Hepatocyte (in vitro differentiated cells): ENCODE results near the gene GFOD1. TPM values are rescaled to one million over a fixed set of nuclear protein-coding genes. Genes with fewer than 3 reads are reported as not detected.

Experiments used
- DNase-seq: peaks from one replicate; pipeline ENCODE4 v3.0.0-alpha.2; 2016; ENCODE audit warnings: low spot score
- H2AFZ ChIP-seq: fragments of 200-600 bp; sonication (generic); 2 replicates; pipeline ENCODE4 v1.6.0; 2016; ENCODE audit warnings: antibody characterized with exemption, mild to moderate bottlenecking
- H3K27ac ChIP-seq: fragments of 200-600 bp; sonication (generic); 2 replicates; pipeline ENCODE4 v1.5.1; 2016; ENCODE audit warnings: mild to moderate bottlenecking
- H3K27me3 ChIP-seq: fragments of 200-600 bp; sonication (generic); 2 replicates; pipeline ENCODE4 v1.6.1; 2016
- H3K36me3 ChIP-seq: fragments of 200-600 bp; sonication (generic); replicated peaks from 2 replicates; pipeline ENCODE4 v1.5.1; 2016; ENCODE audit warnings: low read depth; ENCODE audit not compliant: insufficient read depth
- H3K4me1 ChIP-seq: fragments of 200-600 bp; sonication (generic); 2 replicates; pipeline ENCODE4 v1.5.1; 2016; ENCODE audit warnings: mild to moderate bottlenecking, moderate library complexity; ENCODE audit not compliant: insufficient read depth
- H3K4me2 ChIP-seq: fragments of 200-600 bp; sonication (generic); 2 replicates; pipeline ENCODE4 v1.6.0; 2016
- H3K4me3 ChIP-seq: fragments of 200-600 bp; sonication (generic); 2 replicates; pipeline ENCODE4 v1.5.1; 2016; ENCODE audit warnings: mild to moderate bottlenecking
- H3K79me2 ChIP-seq: fragments of 200-600 bp; sonication (generic); 2 replicates; pipeline ENCODE4 v1.6.0; 2017; ENCODE audit warnings: mild to moderate bottlenecking
- H3K9me2 ChIP-seq: fragments of 200-600 bp; sonication (generic); replicated peaks from 2 replicates; pipeline ENCODE4 v1.6.0; 2017; ENCODE audit warnings: mild to moderate bottlenecking; ENCODE audit not compliant: insufficient read depth
- H3K9me3 ChIP-seq: fragments of 200-600 bp; sonication (generic); 2 replicates; pipeline ENCODE4 v1.5.1; 2016; ENCODE audit warnings: low read depth, mild to moderate bottlenecking
- H4K20me1 ChIP-seq: fragments of 200-600 bp; sonication (generic); 2 replicates; pipeline ENCODE4 v1.6.0; 2016; ENCODE audit warnings: mild to moderate bottlenecking; ENCODE audit not compliant: insufficient read depth, poor library complexity, severe bottlenecking
- EZH2 ChIP-seq: fragments of 200-600 bp; sonication (generic); IDR thresholded peaks from 2 replicates; pipeline ENCODE4 v1.6.1; 2016; ENCODE audit warnings: antibody characterized with exemption, mild to moderate bottlenecking, borderline replicate concordance
- EZH2phosphoT487 ChIP-seq: fragments of 200-600 bp; sonication (generic); IDR thresholded peaks from one replicate; pipeline ENCODE4 v1.6.1; 2018; ENCODE audit warnings: antibody characterized with exemption, mild to moderate bottlenecking, low read depth, moderate library complexity; ENCODE audit not compliant: unreplicated experiment, severe bottlenecking
- WGBS: methylation state at CpG from one replicate; pipeline ENCODE4 v1.1.6; 2016; ENCODE audit warnings: low lambda C conversion rate; ENCODE audit errors: missing lambda C conversion rate; 5-methylcytosine and 5-hydroxymethylcytosine counted together
- polyA plus RNA-seq: library from polyadenylated mRNA; unstranded; fragments of >200 nt; fragmentation: Nextera tagmentation; extraction: Ambion mirVana; gene quantifications from 2 replicates; pipeline ENCODE4 v1.2.1, GENCODE V29; 2016
- total RNA-seq: library from RNA; depleted of rRNA; stranded (reverse); fragments of >200 nt; gene quantifications from 2 replicates; pipeline ENCODE4 v1.2.3, GENCODE V29; 2014
- TF ChIP-seq, protein P1 (sequence below): fragments of 200-600 bp; sonication (generic); IDR thresholded peaks from 2 replicates; pipeline ENCODE4 v1.5.1; 2016; ENCODE audit warnings: antibody characterized with exemption, mild to moderate bottlenecking; ENCODE audit not compliant: poor library complexity

The GFOD1 gene
- total and polyA plus RNA-seq, 2 experiments from 2014 or later, result 2.8 to 3.5 TPM

- H3K27me3 ChIP-seq, result no peaks in the 10 kb centered on the region
- H3K4me1 ChIP-seq, result peaks cover 6% of the 10 kb centered on the region
- no peak overlapping the region for H3K4me2 ChIP-seq
- TF ChIP-seq EZH2phosphoT487 (no peak), EZH2 (no peak)
- TF ChIP-seq, protein P1, sequence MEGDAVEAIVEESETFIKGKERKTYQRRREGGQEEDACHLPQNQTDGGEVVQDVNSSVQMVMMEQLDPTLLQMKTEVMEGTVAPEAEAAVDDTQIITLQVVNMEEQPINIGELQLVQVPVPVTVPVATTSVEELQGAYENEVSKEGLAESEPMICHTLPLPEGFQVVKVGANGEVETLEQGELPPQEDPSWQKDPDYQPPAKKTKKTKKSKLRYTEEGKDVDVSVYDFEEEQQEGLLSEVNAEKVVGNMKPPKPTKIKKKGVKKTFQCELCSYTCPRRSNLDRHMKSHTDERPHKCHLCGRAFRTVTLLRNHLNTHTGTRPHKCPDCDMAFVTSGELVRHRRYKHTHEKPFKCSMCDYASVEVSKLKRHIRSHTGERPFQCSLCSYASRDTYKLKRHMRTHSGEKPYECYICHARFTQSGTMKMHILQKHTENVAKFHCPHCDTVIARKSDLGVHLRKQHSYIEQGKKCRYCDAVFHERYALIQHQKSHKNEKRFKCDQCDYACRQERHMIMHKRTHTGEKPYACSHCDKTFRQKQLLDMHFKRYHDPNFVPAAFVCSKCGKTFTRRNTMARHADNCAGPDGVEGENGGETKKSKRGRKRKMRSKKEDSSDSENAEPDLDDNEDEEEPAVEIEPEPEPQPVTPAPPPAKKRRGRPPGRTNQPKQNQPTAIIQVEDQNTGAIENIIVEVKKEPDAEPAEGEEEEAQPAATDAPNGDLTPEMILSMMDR, result no peak
- H3K9me2 ChIP-seq, result no peaks in the 10 kb centered on the region
- no peak overlapping the region for H3K27ac ChIP-seq
- H2AFZ ChIP-seq, result no peak overlapping the region
- H3K79me2 ChIP-seq, result no peaks in the 10 kb centered on the region
- H3K36me3 ChIP-seq, result no peaks in the 10 kb centered on the region
- DNase-seq, result no peak
- no peaks in the 10 kb centered on the region for H3K9me3 ChIP-seq
- WGBS, result 94% methylated on average over 8 of the region's 8 CpGs
- no peaks in the 10 kb centered on the region for H4K20me1 ChIP-seq
- no peak overlapping the region for H3K4me3 ChIP-seq
Observed at GRCh38 chr6:13349811-13350506, 137.4 kb downstream of the GFOD1 start.

GRCh38 chr6:13348334-13349113 is 138.9 kb downstream of the GFOD1 start:
- no peaks in the 10 kb centered on the region for H3K9me2 ChIP-seq
- no peaks in the 10 kb centered on the region for H4K20me1 ChIP-seq
- no peak overlapping the region for H2AFZ ChIP-seq
- no peak overlapping the region for H3K4me2 ChIP-seq
- H3K36me3 ChIP-seq, result no peaks in the 10 kb centered on the region
- H3K27me3 ChIP-seq, result no peaks in the 10 kb centered on the region
- 91% methylated on average over 8 of the region's 8 CpGs for WGBS
- no peak overlapping the region for H3K4me3 ChIP-seq
- no peak overlapping the region for H3K27ac ChIP-seq
- DNase-seq, result no peak
- H3K79me2 ChIP-seq, result no peaks in the 10 kb centered on the region
- no peaks in the 10 kb centered on the region for H3K4me1 ChIP-seq
- TF ChIP-seq EZH2 (no peak), EZH2phosphoT487 (no peak)
- TF ChIP-seq, protein P1, result no peak
- no peaks in the 10 kb centered on the region for H3K9me3 ChIP-seq

DNA sequence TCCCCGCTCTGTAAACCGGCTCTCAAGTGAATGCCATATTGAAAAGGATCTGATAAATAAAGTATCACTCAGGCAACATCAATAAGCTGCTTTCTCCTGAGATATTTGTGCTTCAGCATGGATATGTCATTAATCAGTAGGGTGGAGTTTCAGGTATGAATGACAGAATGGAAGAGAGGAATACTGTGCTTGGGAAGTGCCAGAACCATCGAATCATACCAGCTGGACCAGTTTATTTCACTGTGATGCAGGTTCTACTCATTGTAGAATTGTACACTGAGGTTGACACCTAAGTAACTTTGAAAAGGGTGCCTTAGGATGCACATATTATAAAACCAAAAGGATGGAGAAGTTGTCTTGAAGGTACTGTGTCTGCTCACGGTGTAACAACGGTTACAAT is 141.2 kb downstream of the GFOD1 start:
- H3K9me3 ChIP-seq, result no peaks in the 10 kb centered on the region
- no peaks in the 10 kb centered on the region for H3K4me1 ChIP-seq
- no peaks in the 10 kb centered on the region for H3K27me3 ChIP-seq
- DNase-seq, result no peak
- H4K20me1 ChIP-seq, result no peaks in the 10 kb centered on the region
- no peaks in the 10 kb centered on the region for H3K36me3 ChIP-seq
- no peaks in the 10 kb centered on the region for H3K9me2 ChIP-seq
- H3K79me2 ChIP-seq, result no peaks in the 10 kb centered on the region
- 84% methylated on average over 5 of the region's 5 CpGs for WGBS
- H2AFZ ChIP-seq, result no peak overlapping the region
- TF ChIP-seq, protein P1, result no peak
- TF ChIP-seq EZH2phosphoT487 (no peak), EZH2 (no peak)
- no peak overlapping the region for H3K27ac ChIP-seq
- H3K4me3 ChIP-seq, result no peak overlapping the region
- H3K4me2 ChIP-seq, result no peak overlapping the region
